ENCODE measurements around the gene DHX9. TPM values are rescaled to one million over a fixed set of nuclear protein-coding genes. Genes with fewer than 3 reads are reported as not detected.

DHX9 gene
- total RNA-seq, 1 donor from 2014 or later: 117 TPM

DNA sequence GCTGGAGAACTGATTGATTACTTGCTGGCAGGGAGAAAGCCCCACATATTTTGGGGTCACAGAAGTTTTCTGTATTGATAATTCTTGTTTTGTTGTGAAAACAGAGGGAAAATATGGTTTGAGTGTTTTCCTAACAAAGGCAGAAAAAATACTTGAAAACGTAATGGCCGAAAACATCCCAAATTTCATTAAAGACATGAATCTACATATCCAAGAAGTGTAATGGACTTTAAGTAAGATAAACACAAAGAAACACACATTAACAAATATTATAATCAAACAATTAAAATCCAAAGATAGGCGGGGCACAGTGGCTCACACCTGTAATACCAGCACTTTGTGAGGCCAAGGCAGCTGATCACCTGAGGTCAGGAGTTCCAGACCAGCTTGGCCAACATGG lies 74.3 kb downstream of the DHX9 start:
- H3K9me3 Mint-ChIP-seq (ENCODE audit: low read depth): peaks cover 18% of the 10 kb centered on the region
- H3K27me3 Mint-ChIP-seq (ENCODE audit: low read depth): no peaks in the 10 kb centered on the region
- no peak overlapping the region for H3K27ac Mint-ChIP-seq (ENCODE audit: unreplicated experiment)
- H3K4me3 Mint-ChIP-seq (ENCODE audit: unreplicated experiment): no peak overlapping the region
- no peaks in the 10 kb centered on the region for H3K4me1 Mint-ChIP-seq (ENCODE audit: low read depth)
- TF ChIP-seq, protein P1, sequence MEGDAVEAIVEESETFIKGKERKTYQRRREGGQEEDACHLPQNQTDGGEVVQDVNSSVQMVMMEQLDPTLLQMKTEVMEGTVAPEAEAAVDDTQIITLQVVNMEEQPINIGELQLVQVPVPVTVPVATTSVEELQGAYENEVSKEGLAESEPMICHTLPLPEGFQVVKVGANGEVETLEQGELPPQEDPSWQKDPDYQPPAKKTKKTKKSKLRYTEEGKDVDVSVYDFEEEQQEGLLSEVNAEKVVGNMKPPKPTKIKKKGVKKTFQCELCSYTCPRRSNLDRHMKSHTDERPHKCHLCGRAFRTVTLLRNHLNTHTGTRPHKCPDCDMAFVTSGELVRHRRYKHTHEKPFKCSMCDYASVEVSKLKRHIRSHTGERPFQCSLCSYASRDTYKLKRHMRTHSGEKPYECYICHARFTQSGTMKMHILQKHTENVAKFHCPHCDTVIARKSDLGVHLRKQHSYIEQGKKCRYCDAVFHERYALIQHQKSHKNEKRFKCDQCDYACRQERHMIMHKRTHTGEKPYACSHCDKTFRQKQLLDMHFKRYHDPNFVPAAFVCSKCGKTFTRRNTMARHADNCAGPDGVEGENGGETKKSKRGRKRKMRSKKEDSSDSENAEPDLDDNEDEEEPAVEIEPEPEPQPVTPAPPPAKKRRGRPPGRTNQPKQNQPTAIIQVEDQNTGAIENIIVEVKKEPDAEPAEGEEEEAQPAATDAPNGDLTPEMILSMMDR (IDR thresholded peaks at IDR 0.05): no peak
- no peaks in the 10 kb centered on the region for H3K36me3 Mint-ChIP-seq (ENCODE audit: low read depth)
- no peak for DNase-seq (ENCODE audit: low spot score)

DNA sequence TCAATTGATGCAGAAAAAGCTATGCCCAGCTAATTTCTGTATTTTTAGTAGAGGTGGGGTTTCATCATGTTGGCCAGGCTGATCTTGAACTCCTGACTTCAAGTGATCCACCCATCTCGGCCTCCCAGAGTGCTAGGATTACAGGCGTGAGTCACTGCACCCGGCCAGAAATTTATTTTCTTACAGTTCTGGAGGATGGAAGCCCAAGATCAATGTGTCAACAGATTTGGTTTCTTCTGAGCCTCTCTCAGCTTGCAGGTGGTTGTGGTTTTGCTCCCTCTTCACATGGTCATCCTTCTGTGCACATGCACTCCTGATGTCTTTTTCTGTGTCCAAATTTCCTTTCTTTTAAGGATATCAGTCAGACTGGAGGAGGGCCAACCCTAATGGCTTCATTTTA lies 78.2 kb downstream of the DHX9 start:
- Mint-ChIP-seq H3K27me3 (ENCODE audit: low read depth) (peaks cover 2% of the 10 kb centered on the region), H3K36me3 (ENCODE audit: low read depth) (no peaks in the 10 kb centered on the region), H3K9me3 (ENCODE audit: low read depth) (peaks cover 13% of the 10 kb centered on the region), H3K4me1 (ENCODE audit: low read depth) (no peaks in the 10 kb centered on the region), H3K4me3 (ENCODE audit: unreplicated experiment) (no peak overlapping the region), H3K27ac (ENCODE audit: unreplicated experiment) (no peak overlapping the region)
- DNase-seq (ENCODE audit: low spot score): no peak
- TF ChIP-seq, protein P1 (IDR thresholded peaks at IDR 0.05): no peak

DNA sequence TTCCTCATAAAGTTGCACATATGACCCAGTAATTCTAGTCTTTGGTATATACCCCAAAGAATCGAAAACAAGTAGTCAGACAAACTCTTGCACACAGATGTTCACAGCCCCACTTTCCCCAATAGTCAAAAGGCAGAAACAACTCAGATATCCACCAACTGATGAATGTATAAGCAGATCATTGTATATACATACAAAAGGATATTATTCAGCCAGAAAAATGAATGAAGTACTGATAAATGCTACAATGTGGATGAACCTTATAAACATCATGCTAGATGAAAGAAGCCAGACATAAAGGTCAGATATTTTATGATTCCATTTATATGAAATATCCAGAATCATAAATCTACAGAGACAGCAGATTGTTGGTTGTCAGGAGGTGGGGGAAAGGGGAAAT lies 86.5 kb downstream of the DHX9 start:
- H3K27me3 Mint-ChIP-seq (ENCODE audit: low read depth): peaks cover 27% of the 10 kb centered on the region
- TF ChIP-seq, protein P1 (IDR thresholded peaks at IDR 0.05): no peak
- H3K4me3 Mint-ChIP-seq (ENCODE audit: unreplicated experiment): no peak overlapping the region
- no peak overlapping the region for H3K27ac Mint-ChIP-seq (ENCODE audit: unreplicated experiment)
- peaks cover 1% of the 10 kb centered on the region for H3K36me3 Mint-ChIP-seq (ENCODE audit: low read depth)
- peaks cover 4% of the 10 kb centered on the region for H3K9me3 Mint-ChIP-seq (ENCODE audit: low read depth)
- H3K4me1 Mint-ChIP-seq (ENCODE audit: low read depth): peaks cover 2% of the 10 kb centered on the region
- no peak for DNase-seq (ENCODE audit: low spot score)

DNA sequence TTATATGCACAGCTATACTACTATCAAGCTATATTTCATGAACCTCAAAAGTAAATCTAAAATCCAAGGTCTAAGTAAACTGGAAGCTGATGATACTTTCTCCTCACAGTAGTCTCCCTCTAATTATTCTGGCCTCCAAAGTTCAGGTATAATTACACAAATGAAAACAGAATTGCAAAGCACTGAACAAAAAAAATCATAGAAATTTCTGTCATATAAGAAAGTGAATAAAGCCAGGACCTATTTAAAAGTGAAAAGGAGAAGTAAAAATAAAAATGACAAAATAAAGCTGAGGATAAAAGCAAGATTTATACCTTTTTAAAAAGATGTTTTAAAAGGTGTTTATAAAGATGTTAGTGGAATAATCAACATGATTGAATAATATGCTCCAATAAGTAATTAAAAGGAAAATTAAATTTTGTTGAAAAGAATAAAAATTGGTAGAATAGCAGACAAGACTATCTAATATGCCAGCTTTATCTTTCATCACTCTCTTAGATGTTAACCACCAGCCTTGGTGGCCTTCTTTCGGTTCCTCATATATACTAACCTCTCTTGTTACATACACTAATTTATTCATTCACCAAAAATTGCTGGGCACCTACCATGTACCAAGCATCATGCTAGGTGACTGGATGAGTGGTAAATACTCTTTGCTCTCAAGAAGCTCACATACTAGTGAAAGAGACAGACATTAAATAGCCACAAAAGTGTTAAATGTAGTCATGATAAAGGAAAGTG lies 88.7 kb downstream of the DHX9 start:
- no peak overlapping the region for H3K4me3 Mint-ChIP-seq (ENCODE audit: unreplicated experiment)
- DNase-seq (ENCODE audit: low spot score): no peak
- H3K4me1 Mint-ChIP-seq (ENCODE audit: low read depth): peaks cover 2% of the 10 kb centered on the region
- H3K36me3 Mint-ChIP-seq (ENCODE audit: low read depth): peaks cover 1% of the 10 kb centered on the region
- peaks cover 25% of the 10 kb centered on the region for H3K27me3 Mint-ChIP-seq (ENCODE audit: low read depth)
- TF ChIP-seq, protein P1 (IDR thresholded peaks at IDR 0.05): no peak
- H3K27ac Mint-ChIP-seq (ENCODE audit: unreplicated experiment): no peak overlapping the region
- peaks cover 4% of the 10 kb centered on the region for H3K9me3 Mint-ChIP-seq (ENCODE audit: low read depth)

DNA sequence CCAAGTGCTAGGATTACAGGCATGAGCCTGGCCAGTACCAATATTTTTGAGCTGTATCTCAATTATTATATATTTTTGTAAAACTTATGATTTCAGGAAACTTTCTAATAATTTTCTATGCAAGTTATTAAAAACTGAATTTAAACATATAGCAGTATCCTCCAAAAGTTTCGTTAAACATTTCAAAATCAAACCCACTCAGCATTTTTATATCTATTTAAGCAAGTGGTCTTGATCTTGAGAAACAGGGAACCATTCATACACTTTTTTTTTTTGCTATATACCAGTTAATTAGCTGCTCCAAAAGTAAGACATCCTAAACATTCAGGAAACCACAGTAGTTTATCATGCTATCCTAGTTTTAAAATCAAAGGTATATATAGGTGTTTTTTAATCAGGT lies 91.8 kb downstream of the DHX9 start:
- no peak overlapping the region for H3K27ac Mint-ChIP-seq (ENCODE audit: unreplicated experiment)
- no peak for DNase-seq (ENCODE audit: low spot score)
- TF ChIP-seq, protein P1 (IDR thresholded peaks at IDR 0.05): no peak
- peaks cover 7% of the 10 kb centered on the region for H3K36me3 Mint-ChIP-seq (ENCODE audit: low read depth)
- no peak overlapping the region for H3K4me3 Mint-ChIP-seq (ENCODE audit: unreplicated experiment)
- peaks cover 17% of the 10 kb centered on the region for H3K9me3 Mint-ChIP-seq (ENCODE audit: low read depth)
- peaks cover 2% of the 10 kb centered on the region for H3K4me1 Mint-ChIP-seq (ENCODE audit: low read depth)
- peaks cover 13% of the 10 kb centered on the region for H3K27me3 Mint-ChIP-seq (ENCODE audit: low read depth)
